ENCODE measurements around the gene UVRAG.
A peak's percentile ranks its signal among the peaks of the same experiment; 100 is the strongest.
"Not testable (repeated sequence)": the region's sequence is repeated elsewhere in the genome, so short reads cannot be mapped to it uniquely, and the experiment has no call there.

The UVRAG gene

GRCh38 chr11:75973710-75974109 is 158.7 kb downstream of the UVRAG start:
- DNase-seq: not testable (repeated sequence)

GRCh38 chr11:75979075-75979474 is 164.1 kb downstream of the UVRAG start:
- DNase-seq: not testable (repeated sequence)

- not testable (repeated sequence) for DNase-seq
Observed at GRCh38 chr11:75979479-75980027, 164.5 kb downstream of the UVRAG start.

- DNase-seq: no peak
Observed at GRCh38 chr11:75980031-75980430, 165.0 kb downstream of the UVRAG start.

- no peak for DNase-seq
Observed at GRCh38 chr11:75981546-75981945, 166.5 kb downstream of the UVRAG start.

GRCh38 chr11:75982309-75982708 is 167.3 kb downstream of the UVRAG start:
- no peak for DNase-seq

- no peak for DNase-seq
Observed at GRCh38 chr11:75986966-75987365, 172.0 kb downstream of the UVRAG start.

GRCh38 chr11:75993126-75993525 is 178.1 kb downstream of the UVRAG start:
- no peak for DNase-seq

- DNase-seq: no peak
Observed at GRCh38 chr11:75994616-75995015, 179.6 kb downstream of the UVRAG start.

- DNase-seq: no peak
Observed at GRCh38 chr11:75996523-75997442, 181.8 kb downstream of the UVRAG start.

GRCh38 chr11:76004400-76004799 is 189.4 kb downstream of the UVRAG start:
- DNase-seq: no peak

- DNase-seq: no peak
Observed at GRCh38 chr11:76005756-76006155, 190.7 kb downstream of the UVRAG start.

GRCh38 chr11:76007166-76007565 is 192.2 kb downstream of the UVRAG start:
- DNase-seq: no peak

GRCh38 chr11:76008474-76008873 is 193.5 kb downstream of the UVRAG start:
- no peak for DNase-seq

- no peak for DNase-seq
Observed at GRCh38 chr11:76010051-76010450, 195.0 kb downstream of the UVRAG start.

- DNase-seq: no peak
Observed at GRCh38 chr11:76013526-76013925, 198.5 kb downstream of the UVRAG start.

GRCh38 chr11:76023236-76024068 is 208.4 kb downstream of the UVRAG start:
- DNase-seq: peak in 1 of 5 experiments; percentile 30

- no peak for DNase-seq
Observed at GRCh38 chr11:76025068-76025467, 210.1 kb downstream of the UVRAG start.

GRCh38 chr11:76025817-76026216 is 210.8 kb downstream of the UVRAG start:
- no peak for DNase-seq

- DNase-seq: no peak
Observed at GRCh38 chr11:76026281-76026680, 211.3 kb downstream of the UVRAG start.

- no peak for DNase-seq
Observed at GRCh38 chr11:76026862-76027261, 211.9 kb downstream of the UVRAG start.

- DNase-seq: no peak
Observed at GRCh38 chr11:76030286-76030685, 215.3 kb downstream of the UVRAG start.

- DNase-seq: no peak
Observed at GRCh38 chr11:76030968-76031590, 216.1 kb downstream of the UVRAG start.
